Measurements from ENCODE around the gene ZNF723. TPM values are rescaled to one million over a fixed set of nuclear protein-coding genes. Genes with fewer than 3 reads are reported as not detected.
"Not testable (repeated sequence)": the region's sequence is repeated elsewhere in the genome, so short reads cannot be mapped to it uniquely, and the experiment has no call there.

ZNF723 gene
- total and polyA plus RNA-seq, 12 donors, result not detected

GRCh38 chr19:22806418-22806817, 25.7 kb upstream of the ZNF723 start:
- TF ChIP-seq POLR2A (IDR thresholded peaks at IDR 0.05) (no peak), CTCF (IDR thresholded peaks at IDR 0.05) (no peak)
- WGBS, 4 donors, result 20 to 37% (median 30%) methylated on average over 7 to 11 of the region's 11 CpGs
- no peaks in the 10 kb centered on the region for H3K9me3 ChIP-seq (replicated peaks in 1 of 3)
- no peak overlapping the region for H3K4me3 ChIP-seq
- no peak for DNase-seq
- no peaks in the 10 kb centered on the region for H3K36me3 ChIP-seq (replicated peaks in 1 of 2)
- no peaks in the 10 kb centered on the region for H3K4me1 ChIP-seq (replicated peaks in 1 of 2)
- intact Hi-C loops (cut with DNase I), result no loop called here
- no peaks in the 10 kb centered on the region for H3K27me3 ChIP-seq
- H3K27ac ChIP-seq, result no peak overlapping the region

DNA sequence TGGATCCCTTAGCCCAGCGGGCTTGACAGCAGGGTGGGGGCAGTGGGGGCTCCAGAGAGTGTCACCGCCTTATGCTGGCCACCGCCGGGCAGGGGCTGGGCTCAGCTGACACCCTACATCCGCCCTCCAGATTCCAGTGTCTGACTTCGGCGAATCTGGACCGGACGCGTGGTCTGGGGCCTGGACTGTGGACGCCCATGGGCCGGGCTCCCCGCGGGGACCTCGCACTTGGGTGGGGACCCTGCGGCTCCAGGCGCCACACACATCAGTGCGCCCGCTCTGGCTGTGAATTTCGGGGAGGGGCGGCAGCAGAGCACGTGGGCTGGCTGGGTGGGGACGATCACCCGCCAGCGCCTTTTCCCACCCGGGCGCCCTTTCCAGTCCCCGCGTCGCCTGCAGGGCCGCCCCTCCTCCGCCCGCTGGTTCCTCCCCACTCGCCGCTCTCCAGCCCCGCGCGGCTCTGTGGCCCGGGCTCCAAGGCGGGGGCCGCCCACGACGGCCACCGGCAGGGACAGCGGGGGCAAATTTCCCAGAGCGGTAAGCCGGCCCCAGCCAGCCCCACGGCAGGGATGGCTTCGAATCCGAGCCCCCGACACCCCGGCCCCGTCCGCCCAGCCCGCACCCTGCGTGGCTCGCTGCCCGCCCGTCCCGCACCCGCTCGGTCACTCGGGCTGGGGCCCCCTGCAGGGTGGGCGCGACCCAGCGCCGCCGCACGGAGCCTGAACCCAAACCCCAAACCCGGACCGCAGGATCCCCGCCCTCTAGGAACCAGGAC, 24.8 kb upstream of the ZNF723 start:
- H3K27ac ChIP-seq, result no peak overlapping the region
- no peak for DNase-seq
- no peak overlapping the region for H3K4me3 ChIP-seq

GRCh38 chr19:22814124-22814523, 18.0 kb upstream of the ZNF723 start:
- WGBS, 4 donors, result 68 to 89% (median 74%) methylated on average over 2 of the region's 2 CpGs
- H3K4me3 ChIP-seq, result no peak overlapping the region
- H3K9me3 ChIP-seq (replicated peaks in 1 of 3), result no peaks in the 10 kb centered on the region
- TF ChIP-seq POLR2A (IDR thresholded peaks at IDR 0.05) (no peak), CTCF (IDR thresholded peaks at IDR 0.05) (no peak)
- H3K27ac ChIP-seq, result no peak overlapping the region
- no peaks in the 10 kb centered on the region for H3K36me3 ChIP-seq (replicated peaks in 1 of 2)
- H3K27me3 ChIP-seq, result no peaks in the 10 kb centered on the region
- no peaks in the 10 kb centered on the region for H3K4me1 ChIP-seq (replicated peaks in 1 of 2)
- no peak for DNase-seq
- intact Hi-C loops (cut with DNase I), result no loop called here

More for the DNA sequence above, 24.8 kb upstream of the ZNF723 start:
- Histone ChIP-seq H3K36me3 (replicated peaks in 1 of 2) (no peaks in the 10 kb centered on the region), H3K4me1 (replicated peaks in 1 of 2) (no peaks in the 10 kb centered on the region), H3K27me3 (no peaks in the 10 kb centered on the region), H3K9me3 (replicated peaks in 1 of 3) (no peaks in the 10 kb centered on the region)
- intact Hi-C loops (cut with DNase I), result no loop called here
- WGBS, 4 donors, result 5 to 11% (median 9%) methylated on average over 9 to 69 of the region's 72 CpGs
- no peak for TF ChIP-seq CTCF (IDR thresholded peaks at IDR 0.05)
- no peak for TF ChIP-seq POLR2A (IDR thresholded peaks at IDR 0.05)

- TF ChIP-seq CTCF (IDR thresholded peaks at IDR 0.05), result no peak
- TF ChIP-seq POLR2A (IDR thresholded peaks at IDR 0.05), result no peak
- Histone ChIP-seq H3K36me3 (replicated peaks in 1 of 2) (no peaks in the 10 kb centered on the region), H3K4me1 (replicated peaks in 1 of 2) (no peaks in the 10 kb centered on the region), H3K9me3 (replicated peaks in 1 of 3) (no peaks in the 10 kb centered on the region), H3K4me3 (no peak overlapping the region), H3K27me3 (no peaks in the 10 kb centered on the region), H3K27ac (no peak overlapping the region)
- intact Hi-C loops (cut with DNase I), result no loop called here
- 89 to 95% (median 92%) methylated on average over 11 of the region's 11 CpGs for WGBS, 4 donors
- no peak for DNase-seq
Measured at GRCh38 chr19:22831211-22831610, 880 bp upstream of the ZNF723 start.

GRCh38 chr19:22857713-22858320, 25.7 kb downstream of the ZNF723 start:
- DNase-seq; H3K4me3 ChIP-seq; intact Hi-C loops (cut with DNase I); H3K4me1 ChIP-seq (replicated peaks in 1 of 2); H3K36me3 ChIP-seq (replicated peaks in 1 of 2); H3K27ac ChIP-seq; H3K27me3 ChIP-seq: not testable (repeated sequence)
- H3K9me3 ChIP-seq (replicated peaks in 1 of 3), result peaks cover 0 to 52% (median 23%) of the 10 kb centered on the region in 3 donors

All from adrenal gland (tissue), 12 donors.